NCI-H128 (cell line): Measurements from ENCODE around the gene DDX56.

Experiments used
- DNase-seq: peaks from one replicate; lab custom pipeline; 2025; ENCODE audit not compliant: unreplicated experiment; lab: John Stamatoyannopoulos, UW

Gene DDX56

DNA sequence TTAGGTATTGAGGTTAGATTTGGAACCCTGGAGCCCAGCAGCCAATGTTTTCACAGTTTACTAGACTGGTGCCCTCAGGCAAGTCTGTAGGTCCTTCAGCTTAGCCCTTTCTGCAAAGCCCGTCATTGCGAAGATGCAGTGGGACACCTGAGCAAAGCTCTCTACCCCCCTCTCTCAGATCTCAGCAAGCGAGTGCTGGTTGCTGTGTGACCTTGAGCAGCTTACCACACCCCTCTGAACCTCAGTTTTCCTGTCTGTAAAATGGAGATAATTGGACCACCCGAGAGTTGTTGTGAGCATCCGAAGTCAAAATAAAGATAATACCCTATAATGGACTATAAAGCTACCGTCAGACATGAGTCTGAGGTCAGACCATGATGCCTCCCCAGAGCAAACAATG, 36.3 kb downstream of the DDX56 start:
- no peak for DNase-seq

DNA sequence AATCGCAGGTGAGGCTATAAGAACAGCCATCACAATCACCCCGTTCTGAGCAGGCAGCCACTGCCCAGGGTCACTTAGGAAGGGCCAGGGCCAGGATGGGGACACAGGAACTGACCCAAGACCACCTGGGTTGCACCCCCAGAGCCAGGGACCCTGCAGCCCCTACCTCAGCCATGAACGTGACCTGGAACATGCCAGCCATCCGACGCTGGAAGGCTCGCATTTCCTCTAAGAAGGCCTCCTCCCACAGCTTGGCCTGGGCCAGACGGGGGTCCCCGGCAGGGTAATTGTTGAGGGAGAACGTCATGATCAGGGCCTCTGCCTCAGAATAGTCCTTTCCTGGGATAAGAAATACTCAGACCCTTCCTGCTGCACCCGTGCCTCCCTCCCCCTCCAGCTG, 37.6 kb downstream of the DDX56 start:
- DNase-seq: no peak

GRCh38 chr7:44535348-44536064, 38.2 kb downstream of the DDX56 start:
- DNase-seq: no peak

GRCh38 chr7:44534501-44534900, 39.2 kb downstream of the DDX56 start:
- no peak for DNase-seq

DNA sequence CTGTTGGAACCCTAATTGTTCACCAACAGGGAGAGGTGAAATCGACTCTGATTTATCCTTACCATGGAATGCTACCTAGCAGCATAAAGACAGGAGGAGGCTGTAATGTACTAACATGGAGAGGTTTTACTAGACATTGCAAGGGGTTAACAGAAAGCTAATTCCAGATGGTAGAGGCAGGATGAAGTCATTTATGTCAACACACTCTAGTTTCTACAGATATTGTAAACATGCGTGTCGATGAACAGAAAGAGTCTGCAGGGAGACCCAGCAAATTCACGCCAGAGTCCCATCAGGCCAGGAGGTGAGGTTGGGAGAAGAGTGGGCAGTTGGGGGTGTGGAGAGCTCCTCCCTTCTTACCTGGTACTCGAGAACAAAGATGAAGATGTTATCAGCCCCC, 39.6 kb downstream of the DDX56 start:
- DNase-seq: no peak

GRCh38 chr7:44533301-44534055, 40.2 kb downstream of the DDX56 start:
- no peak for DNase-seq

DNA sequence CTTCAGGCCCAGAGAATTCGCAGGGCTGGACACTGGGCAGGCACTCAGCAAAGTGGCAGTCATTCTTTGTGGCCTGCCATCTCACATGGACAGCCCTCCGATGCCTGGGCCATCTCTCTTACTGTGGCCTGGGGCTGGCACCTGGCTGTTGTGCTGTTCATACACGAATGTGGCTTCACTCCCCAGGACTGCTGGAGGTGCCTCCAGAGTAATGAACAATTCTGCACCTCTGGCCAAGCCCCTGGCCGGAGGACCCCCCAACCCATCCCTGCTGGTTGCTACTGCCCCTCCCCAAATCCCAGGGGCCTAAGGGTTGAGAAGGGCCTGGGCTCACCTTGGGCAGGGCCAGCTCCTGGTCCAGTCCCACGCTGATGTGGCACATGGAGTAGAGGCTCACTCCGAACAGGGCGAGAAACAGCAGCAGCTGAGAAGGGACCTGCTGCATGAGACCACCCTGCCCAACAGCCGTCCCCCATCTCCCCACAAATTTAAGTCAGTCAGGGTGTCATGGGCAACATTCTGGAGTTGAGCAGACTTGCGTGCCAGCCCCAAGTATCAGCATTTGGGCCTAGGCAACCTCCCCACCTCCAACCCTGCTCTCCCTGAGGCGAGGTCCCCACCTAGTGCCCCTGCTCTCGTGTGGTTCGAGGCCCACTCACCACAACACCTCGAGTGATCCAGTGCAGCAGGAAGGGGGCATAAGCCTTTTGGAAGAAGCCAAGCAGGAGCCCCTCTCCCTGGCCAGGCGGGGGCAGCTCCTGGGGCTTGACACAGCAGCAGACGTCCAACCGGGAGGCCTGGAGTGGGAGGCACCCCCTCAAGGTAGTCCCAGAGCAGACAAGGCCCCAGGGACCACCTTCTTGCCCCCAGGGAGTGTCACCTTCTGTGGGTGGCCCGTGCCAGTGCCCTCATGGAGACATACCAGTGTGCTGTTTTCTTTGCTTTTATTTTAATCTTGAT, 42.0 kb downstream of the DDX56 start:
- no peak for DNase-seq

- DNase-seq: no peak
Observed at GRCh38 chr7:44530990-44531389, 42.7 kb downstream of the DDX56 start.

DNA sequence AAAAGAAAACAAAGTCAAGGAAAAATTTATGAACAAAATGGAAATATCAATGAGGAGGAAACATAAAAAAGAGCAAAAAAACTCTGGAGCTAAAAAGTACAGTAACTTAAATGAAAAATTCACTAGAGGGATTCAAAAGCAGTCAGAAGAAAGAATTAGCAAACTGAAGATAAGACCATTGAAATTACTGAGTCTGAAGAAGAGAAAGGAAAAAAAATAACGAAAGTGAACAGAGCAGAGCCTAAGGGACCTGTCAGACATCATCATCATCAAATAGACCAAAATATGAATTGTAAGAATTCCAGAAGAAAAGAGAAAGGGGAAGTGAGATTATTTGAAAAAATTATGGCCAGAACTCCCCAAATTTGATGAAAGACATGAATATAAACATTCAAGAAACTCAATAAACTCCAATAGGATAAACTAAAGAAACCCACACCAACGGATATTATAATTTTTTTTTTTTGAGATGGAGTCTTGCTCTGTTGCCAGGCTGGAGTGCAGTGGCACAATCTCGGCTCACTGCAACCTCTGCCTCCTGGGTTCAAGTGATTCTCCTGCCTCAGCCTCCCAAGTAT, 48.8 kb downstream of the DDX56 start:
- DNase-seq: no peak

DNA sequence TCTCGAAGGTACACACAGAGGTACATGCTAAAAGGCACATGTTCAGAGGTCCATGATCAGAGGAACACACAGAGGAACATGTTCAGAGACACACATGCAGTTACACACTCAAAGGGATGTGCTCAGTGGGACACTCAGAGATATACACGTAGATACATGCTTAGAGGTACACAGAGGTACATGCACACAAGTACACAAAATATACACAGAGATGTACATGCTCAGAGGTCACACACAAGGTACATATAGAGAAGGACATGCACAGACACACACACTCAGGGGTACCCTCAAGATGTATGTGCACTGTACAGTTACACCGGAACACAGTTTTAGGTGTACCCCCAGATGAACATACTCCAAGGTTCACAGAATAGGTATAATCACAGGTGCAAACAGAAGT, 51.4 kb downstream of the DDX56 start:
- no peak for DNase-seq

DNA sequence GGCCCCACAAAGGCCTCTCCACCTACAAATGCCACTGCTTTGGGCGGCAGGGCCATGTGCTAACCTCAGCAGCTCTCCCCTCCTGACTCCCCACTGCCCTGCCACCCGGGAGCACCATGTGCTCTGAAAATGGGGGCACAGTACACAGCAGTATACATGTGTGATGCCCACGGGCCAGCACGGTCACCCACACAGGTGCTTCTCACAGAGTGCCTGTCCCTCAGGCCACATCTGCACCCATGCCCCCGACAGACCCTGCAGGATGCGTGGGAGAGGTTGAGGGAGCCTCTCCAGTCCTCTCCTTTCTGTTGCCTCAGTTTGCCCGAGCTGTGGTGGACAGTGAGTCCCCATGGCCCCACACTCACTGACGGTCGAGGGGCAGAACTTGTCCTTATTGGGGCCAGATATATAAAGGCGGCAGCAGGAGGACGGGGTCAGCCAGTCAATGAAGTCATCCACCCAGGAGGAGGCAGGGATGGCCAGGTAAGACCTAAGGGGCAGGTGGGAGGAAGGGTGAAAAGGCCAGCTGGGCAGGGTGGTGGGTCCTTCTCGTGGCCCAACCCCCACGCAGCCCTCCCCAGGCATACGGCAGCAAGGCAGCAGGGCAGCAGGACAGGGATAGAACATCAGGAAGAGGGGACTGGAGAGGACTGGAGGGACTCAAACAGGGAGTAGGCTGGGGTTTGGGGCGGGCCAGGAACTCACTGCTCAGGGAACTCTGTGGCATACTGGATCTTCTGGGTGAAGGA, 52.2 kb downstream of the DDX56 start:
- DNase-seq: no peak

DNA sequence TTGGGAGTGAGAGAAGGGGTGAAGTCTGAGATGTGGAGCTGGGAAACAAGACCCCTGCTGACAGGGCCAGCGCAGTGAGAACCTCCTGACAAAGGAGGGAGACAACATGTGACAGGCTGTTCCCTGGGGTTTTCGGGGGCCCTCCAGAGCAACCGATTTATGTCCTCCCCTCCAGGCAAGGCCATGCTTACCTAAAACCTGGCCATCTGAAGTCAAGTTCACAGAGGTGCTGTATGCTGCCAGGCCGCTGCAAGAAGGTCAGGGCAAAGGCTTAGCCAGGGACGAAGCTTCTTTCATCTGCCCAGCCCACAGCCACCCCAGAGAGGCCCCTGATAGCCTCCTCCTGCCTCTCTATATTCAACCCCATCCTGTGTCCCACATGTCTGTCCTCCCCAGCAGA, 53.1 kb downstream of the DDX56 start:
- DNase-seq: no peak

DNA sequence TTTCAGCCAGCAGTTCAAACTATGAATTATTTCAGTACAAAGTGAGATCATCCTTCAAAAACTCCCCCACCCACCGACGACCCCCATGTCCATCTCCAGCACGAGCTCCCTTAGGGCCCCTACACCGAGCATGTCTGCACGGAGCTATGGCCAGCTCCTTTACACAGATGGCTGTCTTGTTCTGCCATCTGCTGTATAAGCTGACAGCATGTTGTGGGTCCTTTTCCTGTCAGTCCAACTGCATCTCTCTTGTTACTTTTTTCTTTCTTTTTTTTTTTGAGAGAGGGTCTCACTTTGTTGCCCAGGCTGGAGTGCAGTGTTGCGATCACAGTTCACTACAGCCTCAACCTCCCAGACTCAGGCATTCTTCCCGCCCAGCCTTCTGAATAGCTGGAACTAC, 54.2 kb downstream of the DDX56 start:
- DNase-seq: no peak

DNA sequence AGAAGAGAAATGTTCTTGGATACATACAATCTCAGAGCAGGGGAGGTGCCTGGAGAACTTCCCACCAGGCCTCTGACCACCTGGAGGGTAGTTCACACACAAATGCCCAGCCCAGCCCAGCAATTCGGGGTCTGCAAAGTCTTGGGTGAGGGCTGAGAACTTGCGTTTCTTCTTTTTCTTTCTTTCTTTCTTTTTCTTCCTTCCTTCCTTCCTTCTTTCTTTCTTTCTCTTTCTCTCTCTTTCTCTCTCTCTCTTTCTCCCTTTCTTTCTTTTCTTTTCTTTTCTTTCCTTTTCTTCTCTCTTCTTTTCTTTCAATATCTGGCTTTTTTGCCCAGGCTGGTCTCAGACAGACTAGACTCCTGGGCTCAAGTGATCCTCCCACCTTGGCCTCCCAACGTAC, 54.9 kb downstream of the DDX56 start:
- DNase-seq: no peak

DNA sequence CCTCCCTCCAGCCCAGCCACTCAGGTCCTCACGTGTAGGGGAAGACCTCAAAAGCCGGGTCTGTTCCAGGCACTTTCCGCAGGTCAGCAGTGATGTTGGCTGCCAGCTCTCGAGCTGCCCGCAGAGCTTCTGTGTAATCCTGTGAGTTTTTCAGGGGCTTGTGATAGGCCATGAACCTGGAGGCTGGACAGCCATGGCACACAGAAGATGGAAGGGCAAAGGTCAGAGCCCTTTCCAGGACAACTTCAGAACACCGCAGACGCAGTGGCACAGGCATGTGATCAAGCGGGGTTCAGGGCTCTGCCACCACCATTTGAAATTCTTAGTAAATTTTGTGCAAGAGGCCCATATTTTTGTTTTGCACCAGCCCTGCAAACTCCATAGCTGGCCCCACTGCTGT, 56.5 kb downstream of the DDX56 start:
- DNase-seq: no peak
